Measurements from ENCODE around the gene DRICH1. TPM values are rescaled to one million over a fixed set of nuclear protein-coding genes. Genes with fewer than 3 reads are reported as not detected.
"Not testable (repeated sequence)": the region's sequence is repeated elsewhere in the genome, so short reads cannot be mapped to it uniquely, and the experiment has no call there.

Gene DRICH1
- total and polyA plus RNA-seq, 5 donors: 0.09 to 0.37 TPM; not detected in 3

GRCh38 chr22:23574877-23575276, 57.2 kb downstream of the DRICH1 start:
- no peaks in the 10 kb centered on the region for H3K4me1 ChIP-seq (ENCODE audit: control insufficient read depth, insufficient read depth, low read length)
- no peak overlapping the region for H3K27ac ChIP-seq (ENCODE audit: low read length)
- 71% methylated on average over 8 of the region's 8 CpGs for WGBS
- H3K4me3 ChIP-seq (ENCODE audit: low read length): no peak overlapping the region
- H3K9me3 ChIP-seq (ENCODE audit: control insufficient read depth, low read length): no peaks in the 10 kb centered on the region
- DNase-seq (no peak), ATAC-seq (no peak)
- no peaks in the 10 kb centered on the region for H3K27me3 ChIP-seq (ENCODE audit: control insufficient read depth, insufficient read depth)
- intact Hi-C loops (cut with DNase I): no loop called here

GRCh38 chr22:23574371-23574811, 57.7 kb downstream of the DRICH1 start:
- no peaks in the 10 kb centered on the region for H3K9me3 ChIP-seq (ENCODE audit: control insufficient read depth, low read length)
- intact Hi-C loops (cut with DNase I): no loop called here
- H3K4me1 ChIP-seq (ENCODE audit: control insufficient read depth, insufficient read depth, low read length): no peaks in the 10 kb centered on the region
- no peak overlapping the region for H3K27ac ChIP-seq (ENCODE audit: low read length)
- no peak for ATAC-seq
- DNase-seq: no peak
- 69% methylated on average over 4 of the region's 4 CpGs for WGBS
- no peak overlapping the region for H3K4me3 ChIP-seq (ENCODE audit: low read length)
- H3K27me3 ChIP-seq (ENCODE audit: control insufficient read depth, insufficient read depth): no peaks in the 10 kb centered on the region

GRCh38 chr22:23573701-23574235, 58.4 kb downstream of the DRICH1 start:
- DNase-seq; intact Hi-C loops (cut with DNase I): not testable (repeated sequence)
- 79% methylated on average over 7 of the region's 8 CpGs for WGBS

GRCh38 chr22:23573106-23573505, 59.0 kb downstream of the DRICH1 start:
- ATAC-seq; intact Hi-C loops (cut with DNase I); DNase-seq; H3K9me3 ChIP-seq (ENCODE audit: control insufficient read depth, low read length); H3K27me3 ChIP-seq (ENCODE audit: control insufficient read depth, insufficient read depth); H3K27ac ChIP-seq (ENCODE audit: low read length); H3K4me1 ChIP-seq (ENCODE audit: control insufficient read depth, insufficient read depth, low read length); H3K4me3 ChIP-seq (ENCODE audit: low read length): not testable (repeated sequence)
- 79% methylated on average over 13 of the region's 13 CpGs for WGBS

More at GRCh38 chr22:23573701-23574235, 58.4 kb downstream of the DRICH1 start:
- not testable (repeated sequence) for H3K27me3 ChIP-seq (ENCODE audit: control insufficient read depth, insufficient read depth); H3K27ac ChIP-seq (ENCODE audit: low read length); H3K4me1 ChIP-seq (ENCODE audit: control insufficient read depth, insufficient read depth, low read length); H3K9me3 ChIP-seq (ENCODE audit: control insufficient read depth, low read length); H3K4me3 ChIP-seq (ENCODE audit: low read length)
- ATAC-seq: peak in 1 of 2 donors; percentile 30

- Histone ChIP-seq H3K4me1 (ENCODE audit: control insufficient read depth, insufficient read depth, low read length) (no peaks in the 10 kb centered on the region), H3K9me3 (ENCODE audit: control insufficient read depth, low read length) (no peaks in the 10 kb centered on the region), H3K4me3 (ENCODE audit: low read length) (no peak overlapping the region), H3K27ac (ENCODE audit: low read length) (no peak overlapping the region), H3K27me3 (ENCODE audit: control insufficient read depth, insufficient read depth) (no peaks in the 10 kb centered on the region)
- intact Hi-C loops (cut with DNase I): no loop called here
- no peak for ATAC-seq
- 76% methylated on average over 4 of the region's 4 CpGs for WGBS
- no peak for DNase-seq
Observed at GRCh38 chr22:23571486-23571885, 60.6 kb downstream of the DRICH1 start.

- DNase-seq (no peak), ATAC-seq (no peak)
- Histone ChIP-seq H3K27me3 (ENCODE audit: control insufficient read depth, insufficient read depth) (no peaks in the 10 kb centered on the region), H3K9me3 (ENCODE audit: control insufficient read depth, low read length) (no peaks in the 10 kb centered on the region), H3K27ac (ENCODE audit: low read length) (no peak overlapping the region), H3K4me3 (ENCODE audit: low read length) (no peak overlapping the region), H3K4me1 (ENCODE audit: control insufficient read depth, insufficient read depth, low read length) (no peaks in the 10 kb centered on the region)
- WGBS: 89% methylated on average over 8 of the region's 8 CpGs
- intact Hi-C loops (cut with DNase I): no loop called here
Observed at GRCh38 chr22:23570681-23571080, 61.4 kb downstream of the DRICH1 start.

GRCh38 chr22:23569716-23570115, 62.4 kb downstream of the DRICH1 start:
- no peak for DNase-seq

GRCh38 chr22:23569291-23569690, 62.8 kb downstream of the DRICH1 start:
- Histone ChIP-seq H3K27ac (ENCODE audit: low read length) (no peak overlapping the region), H3K9me3 (ENCODE audit: control insufficient read depth, low read length) (no peaks in the 10 kb centered on the region), H3K4me1 (ENCODE audit: control insufficient read depth, insufficient read depth, low read length) (no peaks in the 10 kb centered on the region), H3K27me3 (ENCODE audit: control insufficient read depth, insufficient read depth) (no peaks in the 10 kb centered on the region), H3K4me3 (ENCODE audit: low read length) (no peak overlapping the region)
- DNase-seq: no peak
- intact Hi-C loops (cut with DNase I): no loop called here
- WGBS: 81% methylated on average over 8 of the region's 8 CpGs
- no peak for ATAC-seq

More at GRCh38 chr22:23569716-23570115, 62.4 kb downstream of the DRICH1 start:
- no peak for ATAC-seq
- WGBS: 95% methylated on average over 10 of the region's 10 CpGs
- intact Hi-C loops (cut with DNase I): no loop called here
- H3K27me3 ChIP-seq (ENCODE audit: control insufficient read depth, insufficient read depth): no peaks in the 10 kb centered on the region
- H3K4me3 ChIP-seq (ENCODE audit: low read length): no peak overlapping the region
- H3K4me1 ChIP-seq (ENCODE audit: control insufficient read depth, insufficient read depth, low read length): no peaks in the 10 kb centered on the region
- H3K9me3 ChIP-seq (ENCODE audit: control insufficient read depth, low read length): no peaks in the 10 kb centered on the region
- no peak overlapping the region for H3K27ac ChIP-seq (ENCODE audit: low read length)

GRCh38 chr22:23566705-23567475, 65.2 kb downstream of the DRICH1 start:
- no peak overlapping the region for H3K27ac ChIP-seq (ENCODE audit: low read length)
- no peaks in the 10 kb centered on the region for H3K4me1 ChIP-seq (ENCODE audit: control insufficient read depth, insufficient read depth, low read length)
- intact Hi-C loops (cut with DNase I): no loop called here
- WGBS: 60% methylated on average over 37 of the region's 37 CpGs
- ATAC-seq (no peak), DNase-seq (peak in 1 of 3 donors; percentile 37)
- H3K27me3 ChIP-seq (ENCODE audit: control insufficient read depth, insufficient read depth): no peaks in the 10 kb centered on the region
- H3K4me3 ChIP-seq (ENCODE audit: low read length): peak overlapping the region; percentile 57
- no peaks in the 10 kb centered on the region for H3K9me3 ChIP-seq (ENCODE audit: control insufficient read depth, low read length)

- Histone ChIP-seq H3K4me3 (ENCODE audit: low read length) (peak overlapping the region; percentile 57), H3K4me1 (ENCODE audit: control insufficient read depth, insufficient read depth, low read length) (no peaks in the 10 kb centered on the region), H3K27me3 (ENCODE audit: control insufficient read depth, insufficient read depth) (no peaks in the 10 kb centered on the region), H3K9me3 (ENCODE audit: control insufficient read depth, low read length) (no peaks in the 10 kb centered on the region), H3K27ac (ENCODE audit: low read length) (no peak overlapping the region)
- ATAC-seq: peak; percentile 19 to 54
- peak in 2 of 3 donors; percentile 64 to 69 for DNase-seq
- WGBS: 1% methylated on average over 73 of the region's 73 CpGs
- intact Hi-C loops (cut with DNase I): no loop called here
Observed at GRCh38 chr22:23565915-23566704, 66.0 kb downstream of the DRICH1 start.

Data from right cardiac atrium (tissue), 5 donors.